Breast epithelium (tissue), 3 donors: ENCODE data around the gene WDR93.

ENCODE experiments used
- POLR2A ChIP-seq: fragments of 450-650 bp; IDR thresholded peaks from one replicate; pipeline ENCODE4 v1.6.1; 2016; ENCODE audit warnings: antibody characterized with exemption, mild to moderate bottlenecking, moderate library complexity
- POLR2AphosphoS5 ChIP-seq, 3 donors: sonication (generic); formaldehyde crosslinking; IDR thresholded peaks; one replicate each; pipeline ENCODE4 v1.6.1; 2017; ENCODE audit warnings: antibody characterized with exemption in 3 of 3
- TF ChIP-seq, protein P1 (sequence below), 3 donors: fragments of 450-650 bp; IDR thresholded peaks; one replicate each; pipeline ENCODE4 v1.5.1; 2016 to 2017; ENCODE audit warnings: antibody characterized with exemption in 3 of 3, mild to moderate bottlenecking in 3 of 3, moderate library complexity in 3 of 3

DNA sequence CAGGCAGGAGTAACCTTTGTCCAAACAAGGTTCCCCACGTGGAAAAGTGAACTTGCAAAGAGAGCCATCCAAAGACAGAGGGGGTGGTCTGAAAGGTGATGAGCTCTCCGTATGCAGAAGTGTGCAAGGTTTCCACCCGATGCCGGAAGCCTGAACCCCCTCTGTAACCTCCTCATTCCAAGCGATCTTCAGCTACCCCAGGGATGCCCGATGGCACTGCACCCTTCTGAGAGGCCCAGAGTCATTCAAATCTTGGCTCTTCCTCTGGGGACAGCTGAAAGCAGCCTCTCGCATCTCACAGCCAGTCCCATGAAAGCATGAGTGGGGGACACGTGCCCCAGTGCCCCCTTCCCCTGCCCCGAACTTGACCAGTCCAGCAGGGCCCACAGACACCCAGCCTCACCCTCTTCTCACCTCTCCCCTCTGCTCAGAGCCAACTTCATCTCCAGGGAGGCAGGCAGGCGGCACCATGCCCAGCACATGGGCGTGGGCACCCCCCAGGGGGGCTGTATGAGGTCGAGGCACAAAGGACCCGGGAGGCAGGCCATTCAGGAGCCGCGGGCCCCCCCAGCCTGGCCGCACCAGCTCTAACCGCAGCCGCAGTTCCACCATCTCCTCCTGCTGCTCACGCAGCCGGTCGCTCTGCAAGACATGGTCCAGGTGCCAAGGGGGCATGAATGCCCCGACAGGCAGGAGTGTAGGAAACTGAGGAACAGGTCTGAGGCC, 44.0 kb upstream of the WDR93 start:
- TF ChIP-seq, protein P1, sequence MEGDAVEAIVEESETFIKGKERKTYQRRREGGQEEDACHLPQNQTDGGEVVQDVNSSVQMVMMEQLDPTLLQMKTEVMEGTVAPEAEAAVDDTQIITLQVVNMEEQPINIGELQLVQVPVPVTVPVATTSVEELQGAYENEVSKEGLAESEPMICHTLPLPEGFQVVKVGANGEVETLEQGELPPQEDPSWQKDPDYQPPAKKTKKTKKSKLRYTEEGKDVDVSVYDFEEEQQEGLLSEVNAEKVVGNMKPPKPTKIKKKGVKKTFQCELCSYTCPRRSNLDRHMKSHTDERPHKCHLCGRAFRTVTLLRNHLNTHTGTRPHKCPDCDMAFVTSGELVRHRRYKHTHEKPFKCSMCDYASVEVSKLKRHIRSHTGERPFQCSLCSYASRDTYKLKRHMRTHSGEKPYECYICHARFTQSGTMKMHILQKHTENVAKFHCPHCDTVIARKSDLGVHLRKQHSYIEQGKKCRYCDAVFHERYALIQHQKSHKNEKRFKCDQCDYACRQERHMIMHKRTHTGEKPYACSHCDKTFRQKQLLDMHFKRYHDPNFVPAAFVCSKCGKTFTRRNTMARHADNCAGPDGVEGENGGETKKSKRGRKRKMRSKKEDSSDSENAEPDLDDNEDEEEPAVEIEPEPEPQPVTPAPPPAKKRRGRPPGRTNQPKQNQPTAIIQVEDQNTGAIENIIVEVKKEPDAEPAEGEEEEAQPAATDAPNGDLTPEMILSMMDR (IDR thresholded peaks at IDR 0.05): no peak
- no peak for TF ChIP-seq POLR2A
- TF ChIP-seq POLR2AphosphoS5 (IDR thresholded peaks at IDR 0.05): no peak
